GM12878 (cell line): ENCODE data around the gene SPHKAP. TPM values are rescaled to one million over a fixed set of nuclear protein-coding genes. Genes with fewer than 3 reads are reported as not detected.

Experiments
- ATAC-seq: fragments of 200-7000 bp; cut with Tn5 transposase; 3 replicates; pipeline ENCODE4 v1.9.1; 2020; ENCODE audit warnings: mild to moderate bottlenecking, moderate library complexity
- BruUV-seq: library from RNA; stranded (reverse); fragments of 400-500 nt; replicated peaks from 2 replicates; lab custom pipeline; 2021; lab: Mats Ljungman, UMichigan
- CTCF ChIA-PET: fragments of 300-600 bp; sonication (Branson Sonifier 250); formaldehyde crosslinking; extraction: SDS; loops from one replicate; lab custom pipeline; 2021; ENCODE audit warnings: inconsistent platforms; lab: Yijun Ruan, JAX
- POLR2A ChIA-PET: fragments of 350-600 bp; formaldehyde crosslinking; extraction: SDS; loops from one replicate; lab custom pipeline; 2021; ENCODE audit warnings: inconsistent platforms; lab: Charles Lee
- RAD21 ChIA-PET: fragments of 300-600 bp; sonication (Branson Sonifier 250); formaldehyde crosslinking; loops from one replicate; lab custom pipeline; 2023; ENCODE audit warnings: antibody characterized with exemption; ENCODE audit not compliant: unreplicated experiment; lab: Charles Lee
- SMC1A ChIA-PET: fragments of 300-600 bp; sonication (Branson Sonifier 250); formaldehyde crosslinking; loops from one replicate; lab custom pipeline; 2023; ENCODE audit not compliant: unreplicated experiment, uncharacterized antibody; lab: Charles Lee
- DNase-seq: peaks from one replicate; pipeline ENCODE4 v3.0.0-alpha.2; 2011; ENCODE audit warnings: low read depth, low spot score
- FAIRE-seq: peaks from 3 replicates; lab custom pipeline; 2011; peaks lifted over from hg19 to GRCh38; lab: Jason Lieb, UNC
- H2AFZ ChIP-seq: 2 replicates; pipeline ENCODE4 v1.6.0; 2011; ENCODE audit warnings: low read depth, low read length, control low read depth; ENCODE audit not compliant: control insufficient read depth
- H3K27ac ChIP-seq: 2 replicates; pipeline ENCODE4 v1.5.1; 2011; ENCODE audit warnings: control low read depth; ENCODE audit not compliant: control insufficient read depth, insufficient read depth
- H3K27me3 ChIP-seq, 2 experiments: replicated peaks in 1 of 2; 2 replicates each; pipeline versions ENCODE4 v1.6.0 to v1.6.1; 2011; ENCODE audit warnings: low read length in 1 of 2; ENCODE audit not compliant: control insufficient read depth in 2 of 2, insufficient read depth in 2 of 2
- H3K36me3 ChIP-seq, 2 experiments: 2 replicates each; pipeline ENCODE4 v1.5.1; 2011; ENCODE audit warnings: low read length in 1 of 2; ENCODE audit not compliant: control insufficient read depth in 2 of 2, insufficient read depth in 2 of 2
- H3K4me1 ChIP-seq: 2 replicates; pipeline ENCODE4 v1.6.1; 2011; ENCODE audit warnings: mild to moderate bottlenecking, low read length, moderate library complexity, mixed read lengths; ENCODE audit not compliant: control insufficient read depth, insufficient read depth
- H3K4me2 ChIP-seq: 2 replicates; pipeline ENCODE4 v1.6.0; 2011; ENCODE audit warnings: control low read depth; ENCODE audit not compliant: control insufficient read depth, insufficient read depth
- H3K4me3 ChIP-seq: fragments of 200-600 bp; sonication (generic); 2 replicates; pipeline ENCODE4 v1.5.1; 2016
- H3K79me2 ChIP-seq: 2 replicates; pipeline ENCODE4 v1.6.0; 2011; ENCODE audit warnings: low read length; ENCODE audit not compliant: control insufficient read depth, insufficient read depth
- H3K9ac ChIP-seq: 2 replicates; pipeline ENCODE4 v1.8.0; 2011; ENCODE audit warnings: low read length, control low read depth, mixed read lengths; ENCODE audit not compliant: control insufficient read depth, insufficient read depth
- H3K9me3 ChIP-seq: replicated peaks from 3 replicates; pipeline ENCODE4 v1.5.1; 2011; ENCODE audit warnings: mild to moderate bottlenecking, low read length; ENCODE audit not compliant: control insufficient read depth, insufficient read depth
- H4K20me1 ChIP-seq: 2 replicates; pipeline ENCODE4 v1.6.0; 2011; ENCODE audit not compliant: control insufficient read depth, insufficient read depth
- ATF7 ChIP-seq: fragments of 450-650 bp; IDR thresholded peaks from 2 replicates; pipeline ENCODE4 v1.6.1; 2016; ENCODE audit warnings: low read depth, mild to moderate bottlenecking
- CHD2 ChIP-seq: IDR thresholded peaks from 2 replicates; pipeline ENCODE4 v1.6.1; 2011; ENCODE audit warnings: low read depth, low read length, improper control_type of control experiment, borderline replicate concordance
- ESRRA ChIP-seq: IDR thresholded peaks from 2 replicates; pipeline ENCODE4 v1.6.1; 2012; ENCODE audit warnings: mild to moderate bottlenecking, low read length, improper control_type of control experiment
- POLR2A ChIP-seq: IDR thresholded peaks from 2 replicates; pipeline ENCODE4 v1.6.1; 2011; ENCODE audit warnings: low read depth, mild to moderate bottlenecking, low read length
- SP1 ChIP-seq: IDR thresholded peaks from one replicate; pipeline ENCODE4 v1.6.1; 2011; ENCODE audit warnings: low read depth, low read length
- WGBS: methylation state at CpG from one replicate; pipeline ENCODE4 v1.1.6; 2016; ENCODE audit warnings: low lambda C conversion rate; ENCODE audit not compliant: insufficient replicate concordance, insufficient coverage; ENCODE audit errors: missing lambda C conversion rate; 5-methylcytosine and 5-hydroxymethylcytosine counted together
- in situ Hi-C: fragments of 300-500 bp; cut with MboI; formaldehyde crosslinking; loops from 9 replicates; pipeline ENCODE4 v1.14.3; 2018; ENCODE audit warnings: mixed read lengths
- intact Hi-C: fragments of 100-400 bp; cut with micrococcal nuclease; formaldehyde crosslinking; loops from one replicate; pipeline ENCODE4 v1.14.2; 2022; ENCODE audit not compliant: unreplicated experiment
- polyA plus RNA-seq, 11 experiments: library from polyadenylated mRNA; depleted of rRNA in 4 of 11; unstranded in 6 of 11; stranded (reverse) in 5 of 11; fragments of >200 nt; fragmentation: Nextera tagmentation in 4 of 11; fragmentation: Illumina TruSeq in 1 of 11; extraction: Ambion mirVana in 4 of 11; extraction: Trizol in 1 of 11; gene quantifications; 1 replicate in 1 of 11; 2 replicates in 10 of 11; pipeline versions ENCODE4 v1.2.1 to v1.2.3, GENCODE V29; 2011 to 2016; ENCODE audit warnings: inconsistent platforms in 2 of 11, missing spikeins in 2 of 11, low read depth in 1 of 11
- total RNA-seq, 4 experiments: library from RNA; depleted of rRNA in 3 of 4; stranded (reverse); fragments of >200 nt in 3 of 4; fragmentation: Illumina TruSeq in 1 of 4; extraction: Trizol in 1 of 4; gene quantifications; 2 replicates each; pipeline versions ENCODE4 v1.2.1 to v1.2.3, GENCODE V29; 2013 to 2021
- TF ChIP-seq, protein P1 (sequence below): fragments of 150-350 bp; IDR thresholded peaks from 2 replicates; pipeline ENCODE4 v1.6.1; 2014; ENCODE audit warnings: mild to moderate bottlenecking, low read depth, low read length

The SPHKAP gene
- total and polyA plus RNA-seq, 10 of the 15 experiments (the other 5 are each of a cell fraction or from before 2014, with no cell fraction given): 0.03 TPM; not detected in 9

DNA sequence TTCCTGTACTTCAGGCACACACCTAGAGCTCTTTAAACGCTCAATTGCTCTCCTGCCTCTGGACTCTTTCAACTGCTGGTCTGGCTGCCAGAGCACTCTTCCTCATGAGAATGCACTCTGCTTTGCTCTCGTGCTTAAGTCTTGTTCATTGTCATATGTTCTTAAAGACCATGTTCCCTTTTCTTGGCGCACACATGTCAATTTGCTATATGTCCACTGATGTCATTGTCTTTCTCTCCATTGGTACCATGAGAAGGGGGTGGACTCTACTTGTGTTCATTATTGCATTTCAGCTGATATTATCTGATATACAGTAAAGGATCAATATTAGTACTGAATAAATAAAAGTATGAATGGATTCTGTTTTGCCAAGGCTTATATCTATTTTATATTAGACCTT is 16.8 kb downstream of the SPHKAP start:
- FAIRE-seq (no peak), ATAC-seq (no peak), DNase-seq (no peak)
- no peak overlapping the region for H3K4me2 ChIP-seq
- H3K9me3 ChIP-seq: no peaks in the 10 kb centered on the region
- no peaks in the 10 kb centered on the region for H3K27me3 ChIP-seq
- in situ Hi-C loops: no loop called here
- no peaks in the 10 kb centered on the region for H4K20me1 ChIP-seq
- POLR2A ChIA-PET: no interaction called here
- H3K36me3 ChIP-seq: no peaks in the 10 kb centered on the region
- intact Hi-C loops: no loop called here
- TF ChIP-seq ATF7 (no peak), ESRRA (no peak), SP1 (no peak), CHD2 (no peak)
- H3K4me3 ChIP-seq: no peak overlapping the region
- CTCF ChIA-PET: no interaction called here
- BruUV-seq: no TSS peak
- H3K9ac ChIP-seq: no peak overlapping the region
- SMC1A ChIA-PET: no interaction called here
- no peak overlapping the region for H2AFZ ChIP-seq
- H3K4me1 ChIP-seq: no peaks in the 10 kb centered on the region
- no peaks in the 10 kb centered on the region for H3K79me2 ChIP-seq
- RAD21 ChIA-PET: no interaction called here
- H3K27ac ChIP-seq: no peak overlapping the region
- WGBS: 41% methylated on average over 3 of the region's 3 CpGs

DNA sequence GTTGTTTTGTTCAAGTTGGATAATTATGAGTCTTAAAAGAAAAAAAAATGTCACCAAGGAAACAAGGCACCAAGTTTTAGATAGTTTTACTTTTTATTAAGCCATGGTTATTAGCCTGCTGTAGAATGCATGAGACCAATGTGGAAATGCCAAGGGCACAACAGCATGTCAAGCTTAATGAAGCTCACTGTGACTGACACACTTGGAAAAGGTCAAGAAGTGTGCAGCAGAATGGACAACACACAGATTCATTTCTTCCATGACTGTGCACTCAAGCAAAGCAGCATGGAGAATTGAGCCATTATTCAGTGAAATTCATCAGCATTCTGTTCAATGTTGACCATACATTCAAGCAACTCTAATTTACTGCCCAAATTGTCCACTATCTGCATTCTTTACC is 23.6 kb downstream of the SPHKAP start:
- no peak overlapping the region for H3K27ac ChIP-seq
- intact Hi-C loops: no loop called here
- no peak for FAIRE-seq
- BruUV-seq: no TSS peak
- H3K9me3 ChIP-seq: no peaks in the 10 kb centered on the region
- H3K4me1 ChIP-seq: no peaks in the 10 kb centered on the region
- CTCF ChIA-PET: no interaction called here
- H3K9ac ChIP-seq: no peak overlapping the region
- SMC1A ChIA-PET: interaction anchor here (0.7 kb wide), 1 partner anchor 44 kb away, joined by 3 read pairs; no protein-coding TSS in a partner anchor
- H3K4me3 ChIP-seq: no peak overlapping the region
- H3K4me2 ChIP-seq: no peak overlapping the region
- H2AFZ ChIP-seq: no peak overlapping the region
- H4K20me1 ChIP-seq: no peaks in the 10 kb centered on the region
- no peaks in the 10 kb centered on the region for H3K27me3 ChIP-seq
- TF ChIP-seq, protein P1, sequence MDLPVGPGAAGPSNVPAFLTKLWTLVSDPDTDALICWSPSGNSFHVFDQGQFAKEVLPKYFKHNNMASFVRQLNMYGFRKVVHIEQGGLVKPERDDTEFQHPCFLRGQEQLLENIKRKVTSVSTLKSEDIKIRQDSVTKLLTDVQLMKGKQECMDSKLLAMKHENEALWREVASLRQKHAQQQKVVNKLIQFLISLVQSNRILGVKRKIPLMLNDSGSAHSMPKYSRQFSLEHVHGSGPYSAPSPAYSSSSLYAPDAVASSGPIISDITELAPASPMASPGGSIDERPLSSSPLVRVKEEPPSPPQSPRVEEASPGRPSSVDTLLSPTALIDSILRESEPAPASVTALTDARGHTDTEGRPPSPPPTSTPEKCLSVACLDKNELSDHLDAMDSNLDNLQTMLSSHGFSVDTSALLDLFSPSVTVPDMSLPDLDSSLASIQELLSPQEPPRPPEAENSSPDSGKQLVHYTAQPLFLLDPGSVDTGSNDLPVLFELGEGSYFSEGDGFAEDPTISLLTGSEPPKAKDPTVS: no peak
- no peak for TF ChIP-seq POLR2A
- TF ChIP-seq, all 136 proteins: peak for 0
- no peaks in the 10 kb centered on the region for H3K79me2 ChIP-seq
- DNase-seq (no peak), ATAC-seq (no peak)
- in situ Hi-C loops: no loop called here
- H3K36me3 ChIP-seq: no peaks in the 10 kb centered on the region
- ChIA-PET RAD21 (no interaction called here), POLR2A (no interaction called here)
